ENCODE data around the gene CDH13.

Gene CDH13

GRCh38 chr16:82751020-82751419, 124.3 kb downstream of the CDH13 start:
- DNase-seq = no peak

GRCh38 chr16:82752172-82752571, 125.4 kb downstream of the CDH13 start:
- no peak for DNase-seq

DNA sequence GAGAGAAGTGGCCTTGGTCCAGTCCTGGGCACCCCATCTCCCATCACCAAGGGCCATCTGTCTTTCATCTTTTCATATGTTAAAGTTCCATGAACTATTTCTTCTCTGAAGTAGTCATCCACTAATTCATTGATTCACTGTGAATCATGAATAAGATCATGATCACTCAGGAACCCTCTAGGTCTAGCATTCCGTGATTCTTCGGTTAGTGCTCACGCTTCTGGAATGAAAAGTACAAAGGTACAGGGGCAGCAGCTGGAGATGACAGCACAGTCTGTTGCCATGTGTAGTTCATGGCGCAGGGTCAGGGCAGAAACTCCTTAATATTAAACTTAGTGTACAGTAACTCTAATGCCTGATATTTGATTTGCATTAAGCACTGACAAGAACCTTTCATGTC, 127.1 kb downstream of the CDH13 start:
- DNase-seq = peak; percentile 18

- DNase-seq = no peak
These were observed 128.1 kb downstream of the CDH13 start for GRCh38 chr16:82754716-82755513.

DNA sequence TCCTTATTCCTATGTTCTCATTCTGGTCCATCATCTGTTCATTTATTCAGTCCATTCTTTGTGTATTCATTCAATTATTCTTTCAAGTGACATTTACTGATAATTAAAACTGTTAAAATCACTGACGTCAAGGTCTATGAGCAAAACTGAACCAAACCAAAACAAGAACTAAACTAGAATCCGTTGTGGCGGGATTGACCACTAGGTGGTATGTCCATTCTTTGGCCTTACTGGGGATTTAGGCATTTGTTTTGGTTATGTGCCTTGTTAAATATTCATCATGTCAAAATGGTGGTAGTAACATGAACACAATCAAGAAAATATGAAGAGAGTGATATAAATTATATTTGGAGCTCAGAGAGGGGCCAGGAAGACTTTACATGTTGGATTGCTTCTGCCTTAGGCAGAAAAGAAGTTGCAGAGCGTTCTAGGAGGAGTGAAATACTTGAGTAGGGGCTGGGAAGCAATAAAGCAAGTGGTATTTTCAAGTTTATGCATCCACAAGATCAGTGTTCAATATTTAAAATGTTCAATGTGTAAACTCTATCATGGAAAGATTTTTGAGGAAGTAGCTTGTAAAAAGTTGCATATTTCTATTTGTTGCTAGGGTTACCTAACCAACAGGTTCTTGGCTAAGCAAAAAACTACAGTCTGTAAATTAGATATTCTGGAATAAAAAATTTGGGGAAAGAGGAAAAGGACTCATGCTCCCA, 129.0 kb downstream of the CDH13 start:
- peak; percentile 5 for DNase-seq

- no peak for DNase-seq
These were observed 129.5 kb downstream of the CDH13 start for GRCh38 chr16:82756283-82756599.

- DNase-seq = no peak
These were observed 131.6 kb downstream of the CDH13 start for GRCh38 chr16:82758406-82758805.

DNA sequence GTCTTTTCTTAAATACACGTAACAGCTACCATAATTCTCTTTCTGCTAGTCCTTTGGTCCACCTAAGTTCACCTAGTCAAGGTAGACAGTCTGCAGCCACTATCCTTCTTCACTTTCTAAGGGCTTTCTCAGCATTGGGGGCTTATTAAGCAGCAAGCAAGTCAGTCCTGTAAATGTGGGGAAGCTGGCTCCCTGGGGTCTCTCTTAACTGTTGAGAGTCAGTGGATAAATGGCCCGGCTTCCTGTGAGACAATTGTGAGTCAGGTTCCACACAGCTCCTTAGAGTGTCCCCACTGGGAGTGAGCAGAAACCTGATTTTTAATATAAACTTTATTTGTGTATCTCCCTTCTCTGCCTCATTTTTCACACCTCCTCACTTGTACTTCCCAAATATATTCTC, 132.1 kb downstream of the CDH13 start:
- no peak for DNase-seq

DNA sequence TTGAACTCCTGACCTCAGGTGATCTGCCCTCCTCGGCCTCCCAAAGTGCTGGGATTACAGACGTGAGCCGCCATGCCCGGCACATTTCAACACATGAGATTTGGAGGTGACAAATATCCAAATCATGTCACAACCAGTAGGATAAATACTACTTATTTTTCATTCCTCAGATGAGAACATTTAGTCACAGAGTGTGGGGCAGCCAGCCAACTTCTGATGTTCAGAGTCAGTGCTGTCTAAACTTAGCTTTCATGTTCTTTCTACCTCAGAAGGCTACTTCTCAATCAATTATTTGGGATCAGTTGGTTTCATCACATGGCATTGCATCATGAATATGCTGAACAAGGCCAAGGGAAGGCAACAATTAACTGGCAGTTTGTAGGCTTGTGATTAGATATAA, 134.5 kb downstream of the CDH13 start:
- no peak for DNase-seq

GRCh38 chr16:82761858-82762257, 135.1 kb downstream of the CDH13 start:
- no peak for DNase-seq

DNA sequence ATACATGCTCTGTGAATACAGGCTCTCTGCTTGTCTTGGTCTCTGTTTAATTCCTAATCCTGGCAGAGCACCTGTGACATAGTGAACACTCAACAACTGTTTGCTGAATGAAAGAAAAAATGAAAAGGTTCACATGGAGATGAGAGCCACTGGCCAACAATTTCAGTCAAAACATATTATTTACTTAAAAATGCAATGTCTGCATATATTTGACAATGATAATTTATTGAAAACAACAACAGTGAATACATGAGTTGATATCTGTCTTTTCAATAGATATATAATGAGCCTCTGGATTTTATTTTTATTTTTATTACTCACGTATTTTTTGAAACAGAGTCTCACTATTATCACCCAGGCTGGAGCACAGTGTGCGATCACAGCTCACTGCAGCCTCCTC, 136.6 kb downstream of the CDH13 start:
- DNase-seq = no peak

- DNase-seq = no peak
These were observed 140.4 kb downstream of the CDH13 start for GRCh38 chr16:82767198-82767597.

- no peak for DNase-seq
These were observed 141.0 kb downstream of the CDH13 start for GRCh38 chr16:82767808-82768207.

DNA sequence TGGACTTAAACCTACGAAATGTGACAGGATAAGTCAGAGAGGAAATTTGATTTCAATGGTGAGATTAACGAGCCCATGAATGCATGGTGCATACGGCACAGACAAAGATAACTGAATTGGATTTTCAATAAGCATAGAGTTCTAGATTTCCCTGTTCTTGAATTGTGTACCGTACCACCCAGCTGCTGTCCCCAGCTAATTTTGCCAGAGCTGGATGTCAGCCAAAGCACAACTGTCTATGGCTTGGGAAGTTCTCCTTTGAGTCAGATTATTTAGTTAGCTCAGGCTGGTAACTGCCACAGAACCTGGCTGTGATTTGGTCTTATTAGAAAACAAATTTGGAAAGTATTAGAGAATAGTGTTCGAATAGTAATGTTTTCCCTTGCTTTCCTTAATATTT, 143.1 kb downstream of the CDH13 start:
- no peak for DNase-seq

DNA sequence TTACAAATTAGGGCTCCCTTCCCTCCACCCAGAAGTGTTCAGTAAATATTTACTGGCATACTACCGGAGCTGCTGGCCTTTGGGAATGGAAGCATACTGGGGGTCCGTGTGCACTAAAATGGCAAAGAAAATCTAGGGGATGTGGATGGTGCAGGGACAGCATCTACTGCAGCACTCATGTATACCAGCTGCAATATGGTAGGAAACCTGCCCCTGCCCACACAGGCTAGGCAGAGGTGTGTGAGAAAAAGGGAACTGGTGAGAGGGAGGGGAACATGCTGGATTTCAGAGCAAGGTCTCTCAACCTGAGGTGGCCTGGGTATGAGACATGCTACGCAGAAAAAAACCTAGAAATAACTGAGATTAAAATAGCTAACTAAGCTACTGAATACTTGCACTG, 145.4 kb downstream of the CDH13 start:
- no peak for DNase-seq

- no peak for DNase-seq
These were observed 146.2 kb downstream of the CDH13 start for GRCh38 chr16:82773018-82773417.

DNA sequence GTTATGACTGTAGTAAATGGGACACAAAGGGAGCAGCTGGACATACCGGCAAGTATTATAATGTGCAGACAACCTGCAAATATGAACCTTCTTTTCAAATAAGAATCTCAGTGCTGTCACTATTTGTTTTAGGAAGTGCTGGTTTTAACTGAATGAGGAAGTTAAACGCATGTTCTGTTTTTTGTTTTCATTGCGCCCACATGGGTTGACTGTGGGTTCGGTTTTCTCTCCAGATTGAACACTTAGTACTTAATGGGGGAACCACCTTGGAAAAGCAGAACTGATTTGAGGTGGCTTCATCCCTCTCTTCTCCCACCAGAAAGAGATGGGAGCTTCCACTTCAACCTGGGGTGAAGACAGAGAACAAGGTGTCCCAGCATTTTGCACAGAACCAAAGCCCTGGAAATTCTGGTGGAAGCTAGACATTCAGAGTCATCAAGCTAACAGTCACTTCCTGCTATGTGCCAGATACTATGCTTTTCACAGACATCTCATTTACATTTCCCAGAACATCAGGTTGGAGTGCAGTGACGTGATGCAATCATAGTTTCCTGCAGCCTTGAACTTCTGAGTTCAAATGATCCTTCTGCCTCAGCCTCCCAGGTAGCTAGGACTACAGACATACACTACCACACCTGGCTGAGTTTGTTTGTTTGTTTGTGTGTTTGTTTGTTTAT, 149.8 kb downstream of the CDH13 start:
- DNase-seq = no peak

DNA sequence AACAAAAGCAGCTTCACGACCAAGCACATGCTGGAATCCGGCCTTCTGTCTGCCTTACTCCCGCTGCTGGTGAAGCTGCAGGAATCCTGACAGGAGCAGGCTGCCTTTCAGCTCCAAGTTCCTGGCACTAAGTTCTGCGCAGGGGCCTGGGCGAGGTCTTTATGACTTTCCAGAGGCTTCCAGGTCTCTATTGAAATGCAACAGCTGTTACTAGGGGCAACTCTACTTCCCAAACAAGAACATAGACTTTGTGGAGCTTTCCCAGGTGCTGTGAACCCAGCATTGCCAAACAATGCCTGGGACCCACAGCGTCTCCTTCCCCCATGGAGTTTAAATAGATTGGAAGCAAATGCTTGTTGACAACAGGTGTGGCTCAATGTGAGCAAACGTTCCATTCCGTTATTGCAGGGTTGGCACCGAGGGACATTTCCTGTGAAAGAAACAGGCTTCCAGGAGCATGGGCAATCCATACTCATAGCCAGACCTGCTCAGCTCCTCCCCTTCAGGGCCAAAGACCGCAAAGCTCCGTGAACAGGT, 156.0 kb downstream of the CDH13 start:
- DNase-seq = no peak

DNA sequence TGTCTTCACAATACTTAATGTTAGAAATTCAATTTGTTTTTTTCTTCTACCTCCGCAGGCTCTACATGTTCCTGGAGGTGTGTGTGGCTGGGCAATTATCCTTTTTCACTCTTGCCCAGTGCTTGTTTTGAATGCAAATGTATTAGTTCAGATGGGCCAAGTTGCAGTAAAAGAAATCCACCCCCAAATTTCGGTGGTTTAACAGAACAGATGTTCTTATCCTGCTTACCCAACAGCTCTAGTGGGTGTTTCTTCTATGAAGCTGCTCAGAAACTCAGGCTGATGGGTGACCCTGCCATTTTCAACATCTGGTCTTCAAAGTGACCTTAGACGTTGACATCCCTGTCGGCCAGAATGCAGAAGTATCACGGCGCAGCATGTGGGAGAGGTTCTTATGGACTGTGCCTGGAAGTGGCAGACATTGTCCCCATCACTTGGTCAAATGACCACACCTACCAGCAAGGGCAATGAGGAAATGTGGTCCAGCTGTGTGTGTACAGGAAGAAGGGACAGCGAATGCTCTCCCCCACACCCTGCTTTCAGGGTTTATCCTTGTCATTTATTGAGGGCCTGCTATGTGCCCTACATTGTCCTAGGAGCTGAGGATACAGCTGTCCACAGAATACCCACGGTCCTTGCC, 157.3 kb downstream of the CDH13 start:
- DNase-seq = no peak

GRCh38 chr16:82784573-82784968, 157.8 kb downstream of the CDH13 start:
- no peak for DNase-seq

- no peak for DNase-seq
These were observed 161.5 kb downstream of the CDH13 start for GRCh38 chr16:82788225-82788624.

- no peak for DNase-seq
These were observed 162.2 kb downstream of the CDH13 start for GRCh38 chr16:82788919-82789318.

- no peak for DNase-seq
These were observed 165.9 kb downstream of the CDH13 start for GRCh38 chr16:82792693-82793092.

Measured in T1000 (cell line).